Cortex of kidney (tissue), 1 donor: ENCODE data around the gene SLX9.

Source experiments
- DNase-seq: peaks from one replicate; lab custom pipeline; 2025; lab: John Stamatoyannopoulos, UW

SLX9 gene

GRCh38 chr21:45003331-45004058 lies 63.7 kb downstream of the SLX9 start:
- DNase-seq, result no peak

GRCh38 chr21:45004059-45004422 lies 64.2 kb downstream of the SLX9 start:
- no peak for DNase-seq

GRCh38 chr21:45004481-45005247 lies 64.8 kb downstream of the SLX9 start:
- no peak for DNase-seq

GRCh38 chr21:45006536-45007095 lies 66.8 kb downstream of the SLX9 start:
- DNase-seq, result no peak

GRCh38 chr21:45009616-45010015 lies 69.8 kb downstream of the SLX9 start:
- no peak for DNase-seq

- DNase-seq, result no peak
Observed at GRCh38 chr21:45010096-45010495, 70.3 kb downstream of the SLX9 start.

GRCh38 chr21:45010860-45011259 lies 71.0 kb downstream of the SLX9 start:
- no peak for DNase-seq

GRCh38 chr21:45011426-45011825 lies 71.6 kb downstream of the SLX9 start:
- no peak for DNase-seq

GRCh38 chr21:45011911-45012661 lies 72.3 kb downstream of the SLX9 start:
- no peak for DNase-seq

GRCh38 chr21:45012662-45013259 lies 72.9 kb downstream of the SLX9 start:
- no peak for DNase-seq

- DNase-seq, result no peak
Observed at GRCh38 chr21:45013260-45013841, 73.5 kb downstream of the SLX9 start.

GRCh38 chr21:45014747-45015468 lies 75.1 kb downstream of the SLX9 start:
- DNase-seq, result no peak

GRCh38 chr21:45015469-45015860 lies 75.6 kb downstream of the SLX9 start:
- no peak for DNase-seq

- DNase-seq, result no peak
Observed at GRCh38 chr21:45016031-45016405, 76.2 kb downstream of the SLX9 start.

GRCh38 chr21:45016406-45017038 lies 76.7 kb downstream of the SLX9 start:
- no peak for DNase-seq

GRCh38 chr21:45017039-45017960 lies 77.5 kb downstream of the SLX9 start:
- no peak for DNase-seq

GRCh38 chr21:45018131-45019075 lies 78.6 kb downstream of the SLX9 start:
- no peak for DNase-seq
